ENCODE data around the gene INPP5J.

Gene INPP5J

GRCh38 chr22:31125521-31126117 is 2.9 kb downstream of the INPP5J start:
- DNase-seq (ENCODE audit: low spot score) = no peak

DNA sequence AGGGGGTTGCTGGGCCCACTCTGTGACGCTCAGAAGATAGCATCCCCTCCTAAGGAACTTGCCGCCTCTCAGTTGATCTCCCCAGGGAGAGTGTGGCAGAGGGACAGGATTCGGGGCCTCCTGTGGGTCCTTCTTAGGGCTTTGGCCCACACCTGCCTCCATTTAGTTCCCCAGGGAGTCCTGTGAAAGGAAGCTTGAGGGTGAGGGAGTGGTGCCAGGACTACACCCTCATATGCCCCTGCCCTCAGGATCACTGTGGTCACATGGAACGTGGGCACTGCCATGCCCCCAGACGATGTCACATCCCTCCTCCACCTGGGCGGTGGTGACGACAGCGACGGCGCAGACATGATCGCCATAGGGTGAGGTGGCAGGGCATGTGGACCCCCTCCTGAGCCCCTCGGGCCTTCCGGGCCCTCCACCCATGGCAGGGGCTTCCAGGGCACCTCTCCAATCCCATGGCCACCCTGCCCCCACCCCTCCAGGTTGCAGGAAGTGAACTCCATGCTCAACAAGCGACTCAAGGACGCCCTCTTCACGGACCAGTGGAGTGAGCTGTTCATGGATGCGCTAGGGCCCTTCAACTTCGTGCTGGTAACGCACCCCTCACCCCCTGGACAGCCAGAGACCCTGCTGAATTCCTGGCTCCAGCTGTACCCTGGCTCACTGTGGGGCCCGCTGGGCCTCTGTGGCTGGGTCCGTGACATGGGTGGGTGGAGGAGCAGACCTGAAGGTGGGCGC is 3.5 kb downstream of the INPP5J start:
- DNase-seq (ENCODE audit: low spot score) = no peak

GRCh38 chr22:31126869-31127175 is 4.1 kb downstream of the INPP5J start:
- no peak for DNase-seq (ENCODE audit: low spot score)

DNA sequence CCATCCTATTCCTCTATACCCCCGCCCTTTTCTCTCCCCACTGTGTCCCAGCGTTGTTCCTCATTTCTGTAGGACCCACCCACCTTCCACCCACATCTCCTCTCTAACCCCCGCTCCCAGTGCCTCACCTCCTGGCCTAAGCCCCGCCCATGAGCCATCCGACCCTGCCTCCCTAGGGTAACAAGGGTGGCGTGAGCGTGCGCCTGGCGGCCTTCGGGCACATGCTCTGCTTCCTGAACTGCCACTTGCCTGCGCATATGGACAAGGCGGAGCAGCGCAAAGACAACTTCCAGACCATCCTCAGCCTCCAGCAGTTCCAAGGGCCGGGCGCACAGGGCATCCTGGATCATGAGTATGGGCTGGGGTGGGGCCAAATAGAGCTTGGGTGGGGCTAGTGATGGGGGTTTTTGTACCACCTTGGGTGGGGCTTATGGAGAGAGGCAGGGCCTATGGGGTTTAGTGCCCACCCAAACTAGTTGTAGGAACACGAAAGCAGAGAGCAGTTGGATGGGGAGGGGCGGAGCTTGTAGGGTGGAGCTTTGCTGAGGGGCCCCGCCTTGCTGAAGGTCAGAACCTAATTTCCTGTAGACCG is 4.5 kb downstream of the INPP5J start:
- no peak for DNase-seq (ENCODE audit: low spot score)

- DNase-seq (ENCODE audit: low spot score) = no peak
Measured at GRCh38 chr22:31128156-31128555, 5.4 kb downstream of the INPP5J start.

DNA sequence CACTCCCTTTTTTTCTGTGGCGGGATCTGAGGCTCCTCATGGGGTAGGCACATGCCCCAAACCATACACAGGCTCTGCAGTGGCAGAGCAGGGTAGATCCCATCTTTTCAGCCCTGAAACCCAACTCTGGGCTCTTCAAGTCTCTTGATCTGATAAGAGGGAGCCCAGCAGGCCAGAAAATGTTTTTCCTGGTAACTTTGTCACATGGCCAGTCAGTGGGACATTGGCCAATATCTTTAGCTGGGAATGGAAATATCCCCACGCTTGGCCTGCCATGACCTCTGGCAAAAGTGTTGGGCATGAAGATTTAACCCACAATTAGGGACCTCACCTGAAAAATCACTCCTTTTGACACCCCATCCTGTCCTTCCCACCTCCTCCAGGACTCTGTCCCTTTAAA is 8.1 kb downstream of the INPP5J start:
- no peak for DNase-seq (ENCODE audit: low spot score)

- DNase-seq (ENCODE audit: low spot score) = no peak
Measured at GRCh38 chr22:31133911-31134310, 11.1 kb downstream of the INPP5J start.

DNA sequence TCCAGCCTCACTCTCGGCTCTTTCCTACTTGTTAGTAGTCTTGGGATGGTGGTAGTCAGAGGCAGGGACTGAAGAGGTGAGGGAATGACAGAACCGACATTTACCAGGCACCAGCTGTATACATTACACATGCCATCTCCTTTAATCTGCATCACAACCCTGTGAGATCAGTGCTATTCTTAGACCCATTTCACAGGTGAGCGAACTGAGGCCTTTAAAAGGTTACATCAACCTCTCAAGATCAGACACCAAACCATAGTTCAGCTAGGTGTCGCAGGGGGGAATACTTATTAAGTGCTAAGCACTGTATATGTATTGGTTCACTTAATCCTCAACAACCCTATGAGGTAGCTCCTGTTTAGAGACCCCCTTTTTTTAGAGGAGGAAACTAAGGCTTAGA is 11.9 kb downstream of the INPP5J start:
- DNase-seq (ENCODE audit: low spot score) = no peak

DNA sequence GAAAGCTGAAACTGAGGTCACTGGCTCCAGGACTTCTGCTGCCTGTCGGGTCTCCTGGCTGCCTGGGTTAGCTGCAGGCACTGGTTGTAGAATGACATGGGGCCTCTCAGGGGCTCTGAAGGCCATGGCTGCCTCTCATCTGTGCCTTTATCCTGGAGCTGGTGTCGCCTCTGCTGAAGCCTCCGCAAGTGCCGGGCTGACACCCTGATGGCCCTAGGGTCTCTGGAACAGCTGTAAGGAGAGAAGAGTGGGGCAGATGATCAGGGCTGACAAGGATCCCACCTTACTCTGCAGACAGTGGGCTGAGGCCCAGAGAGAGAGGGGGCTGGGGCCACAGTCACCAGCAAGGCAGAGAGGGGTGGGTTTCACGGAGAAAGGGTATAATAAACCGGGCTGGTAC is 12.9 kb downstream of the INPP5J start:
- DNase-seq (ENCODE audit: low spot score) = no peak

DNA sequence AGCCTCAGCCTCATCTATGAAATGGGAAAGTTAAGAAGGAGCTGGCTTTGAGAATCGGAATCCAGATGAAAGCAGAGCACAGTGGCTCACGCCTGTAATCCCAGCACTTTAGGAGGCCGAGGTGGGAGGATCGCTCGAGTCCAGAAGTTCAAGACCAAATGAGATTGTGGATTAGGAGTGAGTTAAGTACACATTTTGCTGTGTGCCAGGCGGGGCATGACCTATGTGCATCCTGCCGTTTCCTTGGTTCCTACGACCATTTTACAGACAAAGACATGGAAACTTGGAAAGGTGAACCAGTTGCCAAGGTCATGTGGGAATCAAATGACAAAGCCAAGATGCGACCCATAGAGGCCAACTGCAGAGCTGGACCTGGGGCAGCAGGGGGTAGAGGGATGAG is 13.4 kb downstream of the INPP5J start:
- DNase-seq (ENCODE audit: low spot score) = no peak

GRCh38 chr22:31136711-31137110 is 13.9 kb downstream of the INPP5J start:
- DNase-seq (ENCODE audit: low spot score) = peak; percentile 40

- DNase-seq (ENCODE audit: low spot score) = no peak
Measured at GRCh38 chr22:31137721-31138120, 15.0 kb downstream of the INPP5J start.

DNA sequence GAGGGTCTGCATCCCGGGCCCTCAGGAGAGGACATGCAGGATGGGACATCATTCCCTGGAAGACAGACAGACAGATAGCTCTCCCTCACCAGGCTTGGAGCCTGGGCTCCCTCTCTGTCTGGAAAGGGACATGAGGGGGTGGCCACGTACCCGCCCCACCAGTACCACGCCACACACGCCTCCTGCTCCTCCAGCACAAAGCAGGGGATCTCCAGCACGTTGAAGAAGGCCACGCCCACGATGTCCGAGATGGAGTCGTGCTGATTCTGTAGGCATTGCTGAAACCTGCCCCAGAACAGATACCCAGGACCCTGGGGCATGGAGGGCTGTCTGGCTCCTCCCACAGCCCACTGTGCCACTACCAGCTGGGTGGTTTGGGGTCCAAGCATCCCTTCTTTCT is 15.4 kb downstream of the INPP5J start:
- DNase-seq (ENCODE audit: low spot score) = no peak

- DNase-seq (ENCODE audit: low spot score) = no peak
Measured at GRCh38 chr22:31139066-31139465, 16.3 kb downstream of the INPP5J start.

- DNase-seq (ENCODE audit: low spot score) = peak; percentile 94
Measured at GRCh38 chr22:31139866-31140716, 17.3 kb downstream of the INPP5J start, which contains the start of gene PLA2G3. Gene PLA2G3, minus strand, starts transcription at chr22:31140508. Its CDS starts 154 bp downstream, at chr22:31140354.

- DNase-seq (ENCODE audit: low spot score) = peak; percentile 45
Measured at GRCh38 chr22:31140746-31141145, 18.0 kb downstream of the INPP5J start.

DNA sequence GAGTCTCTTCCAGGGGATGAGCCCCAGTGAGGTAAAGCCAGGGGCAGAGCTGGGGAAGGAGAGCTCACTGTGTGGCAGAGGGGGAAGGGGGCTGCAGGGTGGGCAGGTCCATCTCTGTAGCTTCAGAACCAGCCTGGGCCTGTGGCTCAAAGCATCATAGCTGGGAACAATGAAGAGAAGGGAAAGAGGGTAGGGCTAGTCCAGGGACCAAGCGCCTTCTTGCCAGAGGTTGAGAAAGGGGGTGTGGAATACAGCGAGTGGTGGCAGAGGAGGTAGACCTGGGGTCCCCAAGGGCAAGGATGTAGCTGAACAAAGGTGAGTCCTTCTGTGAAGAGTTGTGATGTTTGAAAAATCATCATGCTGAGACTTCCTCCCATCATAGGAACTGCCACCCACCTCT is 18.8 kb downstream of the INPP5J start:
- DNase-seq (ENCODE audit: low spot score) = no peak

- no peak for DNase-seq (ENCODE audit: low spot score)
Measured at GRCh38 chr22:31142285-31142684, 19.5 kb downstream of the INPP5J start.

- no peak for DNase-seq (ENCODE audit: low spot score)
Measured at GRCh38 chr22:31143038-31143437, 20.3 kb downstream of the INPP5J start.

DNA sequence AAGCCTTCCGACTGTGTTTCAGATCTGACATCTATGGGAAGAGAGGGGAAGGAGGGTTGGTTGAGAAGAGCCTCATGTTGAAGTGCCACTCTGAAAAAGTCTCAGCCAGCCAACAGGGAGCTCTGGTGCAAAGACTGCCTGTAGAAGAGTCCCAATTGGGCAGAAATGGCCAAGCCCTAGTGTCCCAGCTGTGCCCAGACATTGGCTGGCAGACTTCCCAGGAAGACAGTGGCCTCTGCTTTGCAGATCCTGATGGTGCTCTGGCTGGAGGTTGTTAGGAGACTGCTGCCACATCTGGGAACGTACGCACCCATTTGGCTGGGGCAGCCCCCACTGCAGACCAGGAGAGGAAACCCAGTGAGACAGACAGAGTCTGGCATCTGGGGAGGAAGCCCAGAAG is 20.8 kb downstream of the INPP5J start:
- no peak for DNase-seq (ENCODE audit: low spot score)

GRCh38 chr22:31144223-31144622 is 21.5 kb downstream of the INPP5J start:
- no peak for DNase-seq (ENCODE audit: low spot score)

- no peak for DNase-seq (ENCODE audit: low spot score)
Measured at GRCh38 chr22:31148488-31148887, 25.7 kb downstream of the INPP5J start.

Data from ecto neural progenitor cell (in vitro differentiated cells).